Thyroid gland (tissue), 4 donors: ENCODE data around the gene SMTN.

ENCODE experiments used
- CTCF ChIP-seq, 6 experiments: fragments of 200-600 bp in 3 of 6; fragments of 450-650 bp in 3 of 6; sonication (generic) in 3 of 6; IDR thresholded peaks; one replicate each; pipeline ENCODE4 v1.5.1; 2016 to 2019; ENCODE audit warnings: antibody characterized with exemption in 6 of 6, mild to moderate bottlenecking in 2 of 6, inconsistent platforms in 1 of 6, moderate library complexity in 1 of 6
- POLR2A ChIP-seq, 2 donors: fragments of 450-650 bp; IDR thresholded peaks; one replicate each; pipeline ENCODE4 v1.6.1; 2017; ENCODE audit warnings: antibody characterized with exemption in 2 of 2, mild to moderate bottlenecking in 2 of 2, moderate library complexity in 1 of 2

DNA sequence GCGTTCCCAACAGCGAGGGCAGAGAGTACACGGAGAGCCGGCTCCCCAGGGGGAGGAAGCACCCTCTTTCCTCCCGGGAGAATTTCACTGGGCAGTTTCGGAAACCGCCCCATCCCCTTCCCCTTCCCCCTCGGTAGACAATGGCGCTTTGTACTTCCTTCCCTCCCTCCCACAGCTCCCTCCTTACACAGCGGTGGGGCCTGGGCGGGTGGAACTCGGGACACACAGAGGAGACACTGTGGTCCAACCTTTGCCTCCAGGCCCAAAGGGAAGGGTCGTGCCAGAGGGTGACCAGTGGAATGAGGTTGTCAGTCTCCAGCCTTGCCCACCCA, 4.3 kb downstream of the SMTN start:
- no peak for TF ChIP-seq POLR2A (IDR thresholded peaks at IDR 0.05)
- no peak for TF ChIP-seq CTCF (IDR thresholded peaks at IDR 0.05)
